HepG2 (cell line): ENCODE results near the gene LRPAP1. TPM values are rescaled to one million over a fixed set of nuclear protein-coding genes. Genes with fewer than 3 reads are reported as not detected.

Source experiments
- ATAC-seq: fragments of 200-7000 bp; cut with Tn5 transposase; 3 replicates; pipeline ENCODE4 v1.9.1; 2020; ENCODE audit warnings: mild to moderate bottlenecking, moderate library complexity
- BruUV-seq: library from RNA; stranded (reverse); fragments of 400-500 nt; replicated peaks from 2 replicates; lab custom pipeline; 2021; lab: Mats Ljungman, UMichigan
- CTCF ChIA-PET: fragments of 300-600 bp; formaldehyde crosslinking; extraction: SDS; loops from one replicate; lab custom pipeline; 2021; ENCODE audit warnings: low total read pairs, inconsistent platforms, low intra/inter-chr PET ratio; lab: Yijun Ruan, JAX
- POLR2A ChIA-PET: fragments of 350-600 bp; sonication (Branson Sonifier 250); formaldehyde crosslinking; loops from one replicate; lab custom pipeline; 2020; ENCODE audit warnings: antibody characterized with exemption, inconsistent platforms; lab: Yijun Ruan, JAX
- DNase-seq: peaks from one replicate; pipeline ENCODE4 v3.0.0-alpha.2; 2015; ENCODE audit warnings: low spot score
- FAIRE-seq: peaks from 3 replicates; lab custom pipeline; 2011; peaks lifted over from hg19 to GRCh38; lab: Jason Lieb, UNC
- H2AFZ ChIP-seq: one replicate; pipeline ENCODE4 v1.6.1; 2011; ENCODE audit warnings: low read length, inconsistent platforms
- H3K27ac ChIP-seq: fragments of 300-600 bp; 3 replicates; pipeline ENCODE4 v1.8.0; 2011; ENCODE audit warnings: mixed run types, mild to moderate bottlenecking, mixed read lengths, low read length, inconsistent platforms; ENCODE audit not compliant: insufficient read depth; ENCODE audit errors: extremely low read length
- H3K27me3 ChIP-seq, 2 experiments: fragments of 200-600 bp in 1 of 2; 2 replicates in 1 of 2; 3 replicates in 1 of 2; pipeline versions ENCODE4 v1.6.0 to v1.8.0; 2011; ENCODE audit warnings: low read length in 2 of 2, mild to moderate bottlenecking in 2 of 2, moderate library complexity in 2 of 2, inconsistent platforms in 1 of 2; ENCODE audit not compliant: insufficient read depth in 2 of 2, control insufficient read depth in 1 of 2
- H3K36me3 ChIP-seq, 2 experiments: fragments of 200-600 bp in 1 of 2; replicated peaks in 1 of 2; 2 replicates in 1 of 2; 3 replicates in 1 of 2; pipeline versions ENCODE4 v1.5.1 to v1.8.0; 2011; ENCODE audit warnings: low read length in 2 of 2, inconsistent platforms in 1 of 2; ENCODE audit not compliant: insufficient read depth in 2 of 2, control insufficient read depth in 1 of 2
- H3K4me1 ChIP-seq: 2 replicates; pipeline ENCODE4 v1.5.1; 2012; ENCODE audit warnings: low read length, inconsistent platforms; ENCODE audit not compliant: insufficient read depth
- H3K4me2 ChIP-seq: 2 replicates; pipeline ENCODE4 v1.6.0; 2011; ENCODE audit warnings: low read depth, low read length, inconsistent platforms
- H3K4me3 ChIP-seq, 3 experiments: fragments of 200-600 bp in 1 of 3; sonication (generic), shearing (Covaris generic) in 1 of 3; replicated peaks in 1 of 3; 2 replicates each; pipeline ENCODE4 v1.5.1; 2011 to 2016; ENCODE audit warnings: low read length in 3 of 3, inconsistent platforms in 2 of 3, low read depth in 2 of 3, mild to moderate bottlenecking in 2 of 3, control low read depth in 1 of 3, mixed read lengths in 1 of 3; ENCODE audit not compliant: insufficient read depth in 1 of 3
- H3K79me2 ChIP-seq: one replicate; pipeline ENCODE4 v1.6.1; 2011; ENCODE audit warnings: low read length, inconsistent platforms; ENCODE audit not compliant: insufficient read depth
- H3K9ac ChIP-seq: 2 replicates; pipeline ENCODE4 v1.6.0; 2011; ENCODE audit warnings: mild to moderate bottlenecking, low read depth, low read length, inconsistent platforms; ENCODE audit not compliant: insufficient read depth
- H3K9me3 ChIP-seq: 2 replicates; pipeline ENCODE4 v1.5.1; 2012; ENCODE audit warnings: mild to moderate bottlenecking, low read length
- H4K20me1 ChIP-seq: 2 replicates; pipeline ENCODE4 v1.6.0; 2011; ENCODE audit warnings: inconsistent platforms, mild to moderate bottlenecking, low read length, moderate library complexity; ENCODE audit not compliant: insufficient read depth
- AGO1 ChIP-seq: fragments of 200-400 bp; formaldehyde crosslinking; IDR thresholded peaks from 2 replicates; pipeline ENCODE4 v1.6.1; 2017; ENCODE audit warnings: mild to moderate bottlenecking, low read depth, low read length, moderate library complexity; ENCODE audit not compliant: poor library complexity, severe bottlenecking
- ARHGAP35 ChIP-seq: sonication (generic); formaldehyde crosslinking; IDR thresholded peaks from 2 replicates; pipeline ENCODE4 v1.9.0; 2022; ENCODE audit warnings: mild to moderate bottlenecking, inconsistent platforms, moderate library complexity, missing genetic modification reagents, borderline replicate concordance
- DNMT1 ChIP-seq: sonication (generic); formaldehyde crosslinking; IDR thresholded peaks from 2 replicates; pipeline ENCODE4 v1.5.1; 2020; ENCODE audit warnings: mild to moderate bottlenecking, missing genetic modification reagents
- ELF4 ChIP-seq: sonication (generic); formaldehyde crosslinking; IDR thresholded peaks from 2 replicates; pipeline ENCODE4 v1.5.0; 2020; ENCODE audit warnings: missing genetic modification reagents, mild to moderate bottlenecking, moderate library complexity, borderline replicate concordance
- GTF2F1 ChIP-seq: fragments of 150-350 bp; IDR thresholded peaks from 2 replicates; pipeline ENCODE4 v1.6.1; 2014; ENCODE audit warnings: low read length
- KDM2A ChIP-seq: sonication (generic); formaldehyde crosslinking; IDR thresholded peaks from 2 replicates; pipeline ENCODE4 v1.4.0; 2020; ENCODE audit warnings: low read depth, missing genetic modification reagents, borderline replicate concordance
- KLF15 ChIP-seq: sonication (generic); formaldehyde crosslinking; IDR thresholded peaks from 2 replicates; pipeline ENCODE4 v1.8.1; 2023; ENCODE audit warnings: borderline replicate concordance, mild to moderate bottlenecking, inconsistent platforms, missing genetic modification reagents, mixed read lengths
- MEIS2 ChIP-seq: sonication (generic); formaldehyde crosslinking; IDR thresholded peaks from 2 replicates; pipeline ENCODE4 v1.9.0; 2021; ENCODE audit warnings: mild to moderate bottlenecking, missing genetic modification reagents
- NCOA5 ChIP-seq: sonication (generic); formaldehyde crosslinking; IDR thresholded peaks from 2 replicates; pipeline ENCODE4 v1.4.0; 2020; ENCODE audit warnings: missing genetic modification reagents
- RBM22 ChIP-seq: fragments of 200-400 bp; formaldehyde crosslinking; optimal IDR thresholded peaks from 2 replicates; pipeline ENCODE3; 2017; ENCODE audit warnings: mild to moderate bottlenecking, low read length, moderate library complexity
- SP4 ChIP-seq: sonication (generic); formaldehyde crosslinking; IDR thresholded peaks from 2 replicates; pipeline ENCODE4 v1.8.1; 2023; ENCODE audit warnings: mild to moderate bottlenecking, missing genetic modification reagents
- TBL1XR1 ChIP-seq: fragments of 150-350 bp; IDR thresholded peaks from 2 replicates; pipeline ENCODE4 v1.6.1; 2014; ENCODE audit warnings: borderline replicate concordance, low read length; ENCODE audit not compliant: partially characterized antibody
- ZFP36L2 ChIP-seq: sonication (generic); formaldehyde crosslinking; IDR thresholded peaks from 2 replicates; pipeline ENCODE4 v1.4.0; 2020; ENCODE audit warnings: missing genetic modification reagents
- ZNF546 ChIP-seq: sonication (generic); formaldehyde crosslinking; conservative IDR thresholded peaks from 2 replicates; pipeline ENCODE4 v1.8.1; 2023; ENCODE audit warnings: mild to moderate bottlenecking, missing genetic modification reagents
- ZNF550 ChIP-seq: sonication (generic); formaldehyde crosslinking; IDR thresholded peaks from 2 replicates; pipeline ENCODE4 v1.4.0; 2020; ENCODE audit warnings: mild to moderate bottlenecking, missing genetic modification reagents, borderline replicate concordance
- ZNF572 ChIP-seq: sonication (generic); formaldehyde crosslinking; IDR thresholded peaks from 2 replicates; pipeline ENCODE4 v1.5.1; 2020; ENCODE audit warnings: mild to moderate bottlenecking, missing genetic modification reagents
- WGBS: methylation state at CpG from one replicate; pipeline ENCODE4 v1.1.6; 2017; ENCODE audit warnings: low lambda C conversion rate; 5-methylcytosine and 5-hydroxymethylcytosine counted together
- in situ Hi-C: cut with HindIII; loops from 2 replicates; pipeline ENCODE4 v1.10.0; 2017; ENCODE audit warnings: low pct_unique_long_range_greater_than_20kb; ENCODE audit not compliant: extremely low pct_ligation_motif_present
- intact Hi-C: fragments of 100-400 bp; cut with micrococcal nuclease; formaldehyde crosslinking; loops from one replicate; pipeline ENCODE4 v1.10.0; 2022; ENCODE audit not compliant: unreplicated experiment
- polyA plus RNA-seq, 8 experiments: library from polyadenylated mRNA; depleted of rRNA in 3 of 8; stranded (reverse) in 7 of 8; unstranded in 1 of 8; fragments of >200 nt; fragmentation: Illumina TruSeq in 4 of 8; extraction: Trizol in 4 of 8; gene quantifications; 2 replicates each; pipeline versions ENCODE4 v1.2.1 to v1.2.3, GENCODE V29; 2011 to 2016; ENCODE audit warnings: low read depth in 4 of 8, missing spikeins in 1 of 8, mixed read lengths in 1 of 8; ENCODE audit not compliant: insufficient read depth in 1 of 8
- total RNA-seq, 5 experiments: library from RNA; depleted of rRNA; stranded (reverse); fragments of >200 nt; fragmentation: Illumina TruSeq; extraction: Trizol; gene quantifications; 2 replicates each; pipeline ENCODE4 v1.2.3, GENCODE V29; 2016; ENCODE audit warnings: low read depth in 1 of 5
- TF ChIP-seq, protein P1 (sequence below): sonication (generic); formaldehyde crosslinking; IDR thresholded peaks from one replicate; pipeline ENCODE4 v1.5.1; 2020; ENCODE audit warnings: mild to moderate bottlenecking, missing genetic modification reagents; ENCODE audit errors: not compliant biosample characterization

Gene LRPAP1
- total and polyA plus RNA-seq, 2 of the 13 experiments (the other 11 are each of a cell fraction or from before 2014, with no cell fraction given), result 153 to 191 TPM

GRCh38 chr4:3496021-3496420 is 36.2 kb downstream of the LRPAP1 start:
- WGBS, result no CpG with 5 or more reads among the region's 14 CpGs
- H3K27ac ChIP-seq, result no peak overlapping the region
- no peaks in the 10 kb centered on the region; a peak in 1 of 5 replicates for H3K36me3 ChIP-seq
- H3K79me2 ChIP-seq, result no peaks in the 10 kb centered on the region
- DNase-seq (no peak), FAIRE-seq (no peak), ATAC-seq (peak; percentile 1; the same call in 1 of the 3 replicates)
- CTCF ChIA-PET, result no interaction called here
- TF ChIP-seq AGO1, result peak; percentile 73
- no peak for TF ChIP-seq DNMT1
- TF ChIP-seq ZNF550 (CRISPR knock-in tag), result no peak
- TF ChIP-seq NCOA5 (CRISPR knock-in tag), result no peak
- peak; percentile 15 for TF ChIP-seq RBM22
- TF ChIP-seq, protein P1, sequence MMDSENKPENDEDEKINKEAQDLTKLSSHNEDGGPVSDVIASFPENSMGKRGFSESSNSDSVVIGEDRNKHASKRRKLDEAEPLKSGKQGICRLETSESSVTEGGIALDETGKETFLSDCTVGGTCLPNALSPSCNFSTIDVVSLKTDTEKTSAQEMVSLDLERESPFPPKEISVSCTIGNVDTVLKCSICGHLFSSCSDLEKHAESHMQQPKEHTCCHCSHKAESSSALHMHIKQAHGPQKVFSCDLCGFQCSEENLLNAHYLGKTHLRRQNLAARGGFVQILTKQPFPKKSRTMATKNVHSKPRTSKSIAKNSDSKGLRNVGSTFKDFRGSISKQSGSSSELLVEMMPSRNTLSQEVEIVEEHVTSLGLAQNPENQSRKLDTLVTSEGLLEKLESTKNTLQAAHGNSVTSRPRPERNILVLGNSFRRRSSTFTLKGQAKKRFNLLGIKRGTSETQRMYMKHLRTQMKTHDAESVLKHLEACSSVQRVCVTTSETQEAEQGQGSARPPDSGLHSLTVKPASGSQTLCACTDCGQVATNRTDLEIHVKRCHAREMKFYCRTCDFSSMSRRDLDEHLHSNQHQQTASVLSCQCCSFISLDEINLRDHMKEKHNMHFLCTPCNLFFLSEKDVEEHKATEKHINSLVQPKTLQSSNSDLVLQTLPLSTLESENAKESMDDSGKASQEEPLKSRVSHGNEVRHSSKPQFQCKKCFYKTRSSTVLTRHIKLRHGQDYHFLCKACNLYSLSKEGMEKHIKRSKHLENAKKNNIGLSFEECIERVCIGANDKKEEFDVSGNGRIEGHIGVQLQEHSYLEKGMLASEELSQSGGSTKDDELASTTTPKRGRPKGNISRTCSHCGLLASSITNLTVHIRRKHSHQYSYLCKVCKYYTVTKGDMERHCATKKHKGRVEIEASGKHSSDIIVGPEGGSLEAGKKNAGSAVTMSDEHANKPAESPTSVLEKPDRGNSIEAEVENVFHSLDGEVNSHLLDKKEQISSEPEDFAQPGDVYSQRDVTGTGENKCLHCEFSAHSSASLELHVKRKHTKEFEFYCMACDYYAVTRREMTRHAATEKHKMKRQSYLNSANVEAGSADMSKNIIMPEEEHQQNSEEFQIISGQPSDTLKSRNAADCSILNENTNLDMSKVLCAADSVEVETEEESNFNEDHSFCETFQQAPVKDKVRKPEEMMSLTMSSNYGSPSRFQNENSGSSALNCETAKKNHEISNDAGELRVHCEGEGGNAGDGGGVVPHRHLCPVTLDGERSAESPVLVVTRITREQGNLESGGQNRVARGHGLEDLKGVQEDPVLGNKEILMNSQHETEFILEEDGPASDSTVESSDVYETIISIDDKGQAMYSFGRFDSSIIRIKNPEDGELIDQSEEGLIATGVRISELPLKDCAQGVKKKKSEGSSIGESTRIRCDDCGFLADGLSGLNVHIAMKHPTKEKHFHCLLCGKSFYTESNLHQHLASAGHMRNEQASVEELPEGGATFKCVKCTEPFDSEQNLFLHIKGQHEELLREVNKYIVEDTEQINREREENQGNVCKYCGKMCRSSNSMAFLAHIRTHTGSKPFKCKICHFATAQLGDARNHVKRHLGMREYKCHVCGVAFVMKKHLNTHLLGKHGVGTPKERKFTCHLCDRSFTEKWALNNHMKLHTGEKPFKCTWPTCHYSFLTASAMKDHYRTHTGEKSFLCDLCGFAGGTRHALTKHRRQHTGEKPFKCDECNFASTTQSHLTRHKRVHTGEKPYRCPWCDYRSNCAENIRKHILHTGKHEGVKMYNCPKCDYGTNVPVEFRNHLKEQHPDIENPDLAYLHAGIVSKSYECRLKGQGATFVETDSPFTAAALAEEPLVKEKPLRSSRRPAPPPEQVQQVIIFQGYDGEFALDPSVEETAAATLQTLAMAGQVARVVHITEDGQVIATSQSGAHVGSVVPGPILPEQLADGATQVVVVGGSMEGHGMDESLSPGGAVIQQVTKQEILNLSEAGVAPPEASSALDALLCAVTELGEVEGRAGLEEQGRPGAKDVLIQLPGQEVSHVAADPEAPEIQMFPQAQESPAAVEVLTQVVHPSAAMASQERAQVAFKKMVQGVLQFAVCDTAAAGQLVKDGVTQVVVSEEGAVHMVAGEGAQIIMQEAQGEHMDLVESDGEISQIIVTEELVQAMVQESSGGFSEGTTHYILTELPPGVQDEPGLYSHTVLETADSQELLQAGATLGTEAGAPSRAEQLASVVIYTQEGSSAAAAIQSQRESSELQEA (CRISPR knock-in tag), result no peak
- TF ChIP-seq ARHGAP35, result no peak
- no peak for TF ChIP-seq KLF15 (CRISPR knock-in tag)
- no peak for TF ChIP-seq GTF2F1
- TF ChIP-seq ELF4 (CRISPR knock-in tag), result no peak
- TF ChIP-seq SP4 (CRISPR knock-in tag), result no peak
- peak; percentile 49; the same call in 1 of the 2 replicates for TF ChIP-seq KDM2A
- no peak for TF ChIP-seq ZNF546 (CRISPR knock-in tag)
- no peak for TF ChIP-seq MEIS2
- no peak for TF ChIP-seq ZFP36L2 (CRISPR knock-in tag)
- no peak for TF ChIP-seq ZNF572 (CRISPR knock-in tag)
- no peak for TF ChIP-seq TBL1XR1
- no peak overlapping the region for H3K4me3 ChIP-seq
- no peak overlapping the region for H3K9ac ChIP-seq
- H3K9me3 ChIP-seq, result no peaks in the 10 kb centered on the region
- no TSS peak for BruUV-seq
- H3K27me3 ChIP-seq, result peaks cover 15 to 48% of the 10 kb centered on the region in 2 experiments
- H3K4me2 ChIP-seq, result 0 out of 2 replicates have a peak overlapping the region, but pooled peaks have one; percentile 6
- no peak overlapping the region for H2AFZ ChIP-seq
- intact Hi-C loops (no loop called here), in situ Hi-C loops (no loop called here)
- peaks cover 28% of the 10 kb centered on the region for H3K4me1 ChIP-seq
- peaks cover 3% of the 10 kb centered on the region; the same call in 1 of the 2 replicates for H4K20me1 ChIP-seq
- POLR2A ChIA-PET, result no interaction called here
